Measurements from ENCODE around the gene NCAPH2.

DNA sequence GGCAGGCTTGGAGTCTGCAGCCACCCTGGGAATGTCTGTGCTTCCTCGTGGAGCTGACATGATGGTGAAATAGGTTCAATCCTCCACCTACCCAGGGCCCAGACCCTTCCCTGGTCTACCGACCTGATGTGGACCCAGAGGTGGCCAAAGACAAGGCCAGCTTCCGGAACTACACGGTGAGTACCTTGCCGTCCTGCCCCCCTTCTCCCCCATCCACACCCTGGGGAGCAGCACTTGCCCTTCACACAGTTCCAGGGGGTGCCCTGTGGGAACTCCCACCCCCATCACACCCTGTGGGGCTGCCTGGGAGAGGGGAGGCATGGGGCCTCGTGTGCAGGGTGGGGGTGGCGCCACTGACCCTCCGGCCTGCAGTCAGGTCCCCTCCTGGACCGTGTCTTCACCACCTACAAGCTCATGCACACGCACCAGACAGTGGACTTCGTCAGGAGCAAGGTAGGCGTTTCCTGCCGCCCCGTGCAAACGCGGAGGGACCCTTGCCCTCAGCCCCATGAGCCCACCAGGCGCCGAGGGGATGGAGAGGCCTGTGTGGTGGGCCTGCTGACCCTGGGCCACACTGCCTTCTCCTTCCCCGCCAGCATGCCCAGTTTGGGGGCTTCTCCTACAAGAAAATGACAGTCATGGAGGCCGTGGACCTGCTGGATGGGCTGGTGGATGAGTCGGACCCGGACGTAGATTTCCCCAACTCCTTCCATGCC is 20.6 kb upstream of the NCAPH2 start:
- TF ChIP-seq, protein P1, sequence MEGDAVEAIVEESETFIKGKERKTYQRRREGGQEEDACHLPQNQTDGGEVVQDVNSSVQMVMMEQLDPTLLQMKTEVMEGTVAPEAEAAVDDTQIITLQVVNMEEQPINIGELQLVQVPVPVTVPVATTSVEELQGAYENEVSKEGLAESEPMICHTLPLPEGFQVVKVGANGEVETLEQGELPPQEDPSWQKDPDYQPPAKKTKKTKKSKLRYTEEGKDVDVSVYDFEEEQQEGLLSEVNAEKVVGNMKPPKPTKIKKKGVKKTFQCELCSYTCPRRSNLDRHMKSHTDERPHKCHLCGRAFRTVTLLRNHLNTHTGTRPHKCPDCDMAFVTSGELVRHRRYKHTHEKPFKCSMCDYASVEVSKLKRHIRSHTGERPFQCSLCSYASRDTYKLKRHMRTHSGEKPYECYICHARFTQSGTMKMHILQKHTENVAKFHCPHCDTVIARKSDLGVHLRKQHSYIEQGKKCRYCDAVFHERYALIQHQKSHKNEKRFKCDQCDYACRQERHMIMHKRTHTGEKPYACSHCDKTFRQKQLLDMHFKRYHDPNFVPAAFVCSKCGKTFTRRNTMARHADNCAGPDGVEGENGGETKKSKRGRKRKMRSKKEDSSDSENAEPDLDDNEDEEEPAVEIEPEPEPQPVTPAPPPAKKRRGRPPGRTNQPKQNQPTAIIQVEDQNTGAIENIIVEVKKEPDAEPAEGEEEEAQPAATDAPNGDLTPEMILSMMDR (IDR thresholded peaks at IDR 0.05; ENCODE audit: low read depth, low read length, poor library complexity, severe bottlenecking): no peak
- TF ChIP-seq EZH2phosphoT487 (IDR thresholded peaks at IDR 0.05; ENCODE audit: borderline replicate concordance, low read length): no peak
